HG02610 (cell line): ENCODE measurements around the gene CNDP2.
"Not testable (repeated sequence)": the region's sequence is repeated elsewhere in the genome, so short reads cannot be mapped to it uniquely, and the experiment has no call there.

Source experiments
- ATAC-seq: cut with Tn5 transposase; IDR thresholded peaks from one replicate; pipeline ENCODE4 v1.9.1; 2021; ENCODE audit warnings: mild to moderate bottlenecking, moderate library complexity; ENCODE audit not compliant: unreplicated experiment

The CNDP2 gene

DNA sequence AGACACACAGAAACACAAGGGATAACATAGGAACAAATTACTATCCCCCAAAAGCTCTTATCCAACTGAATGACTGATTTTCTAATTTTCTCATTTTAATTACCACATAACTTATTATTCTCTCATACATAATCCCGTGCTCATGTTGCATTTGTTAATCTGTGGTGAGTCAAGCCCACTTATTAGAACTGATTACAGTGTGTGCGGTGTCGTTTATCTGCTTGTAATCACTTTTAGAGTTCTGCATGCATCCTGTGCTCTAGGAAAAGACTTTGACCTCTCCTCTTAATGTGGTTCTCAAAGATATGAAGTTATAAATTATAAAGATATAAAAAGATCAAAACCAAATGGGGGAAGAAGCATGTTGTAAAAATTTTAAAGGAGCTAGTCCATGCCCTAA, 67.8 kb downstream of the CNDP2 start:
- ATAC-seq = no peak

GRCh38 chr18:74565164-74565563, 69.0 kb downstream of the CNDP2 start:
- ATAC-seq = not testable (repeated sequence)

GRCh38 chr18:74565993-74566392, 69.8 kb downstream of the CNDP2 start:
- ATAC-seq = not testable (repeated sequence)

DNA sequence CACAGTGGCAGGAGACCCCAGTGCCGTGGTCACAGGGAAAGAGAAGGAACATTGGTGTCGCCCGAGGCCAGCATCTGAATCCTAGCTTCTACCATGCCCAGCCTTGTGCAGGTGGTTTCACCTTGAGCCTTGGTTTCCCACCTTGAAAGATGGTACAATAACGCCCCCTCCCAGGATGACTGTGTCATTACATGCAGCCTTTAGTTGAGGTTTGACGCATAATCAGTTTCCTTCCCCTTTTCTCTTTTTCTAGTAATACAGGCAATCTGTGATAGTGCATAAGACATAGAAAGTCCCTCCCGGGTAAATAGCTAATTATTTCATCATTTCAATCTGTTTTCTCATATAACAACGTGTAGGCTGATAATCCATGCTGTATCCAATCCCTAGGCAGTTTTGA, 71.7 kb downstream of the CNDP2 start:
- no peak for ATAC-seq

DNA sequence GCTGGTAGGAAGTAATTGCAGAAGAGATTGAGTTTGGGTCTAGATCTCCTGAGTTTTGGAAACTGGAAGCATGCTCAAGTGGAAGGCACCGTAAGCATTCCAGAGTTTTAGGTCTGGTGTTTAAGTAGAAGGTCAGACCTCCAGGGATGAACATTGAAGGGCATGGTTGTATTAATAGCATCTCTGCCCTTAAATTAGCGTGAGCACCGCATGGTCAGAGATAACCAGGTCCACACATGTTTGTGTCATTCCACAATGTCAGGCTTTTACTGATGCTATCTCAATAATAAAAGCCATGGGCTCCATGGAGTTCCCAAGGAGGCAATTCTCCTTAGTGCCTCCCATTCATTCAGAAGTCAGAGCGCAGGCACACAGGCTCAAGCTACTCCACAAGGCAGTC, 73.2 kb downstream of the CNDP2 start:
- ATAC-seq = no peak

GRCh38 chr18:74570266-74570665, 74.1 kb downstream of the CNDP2 start:
- no peak for ATAC-seq

DNA sequence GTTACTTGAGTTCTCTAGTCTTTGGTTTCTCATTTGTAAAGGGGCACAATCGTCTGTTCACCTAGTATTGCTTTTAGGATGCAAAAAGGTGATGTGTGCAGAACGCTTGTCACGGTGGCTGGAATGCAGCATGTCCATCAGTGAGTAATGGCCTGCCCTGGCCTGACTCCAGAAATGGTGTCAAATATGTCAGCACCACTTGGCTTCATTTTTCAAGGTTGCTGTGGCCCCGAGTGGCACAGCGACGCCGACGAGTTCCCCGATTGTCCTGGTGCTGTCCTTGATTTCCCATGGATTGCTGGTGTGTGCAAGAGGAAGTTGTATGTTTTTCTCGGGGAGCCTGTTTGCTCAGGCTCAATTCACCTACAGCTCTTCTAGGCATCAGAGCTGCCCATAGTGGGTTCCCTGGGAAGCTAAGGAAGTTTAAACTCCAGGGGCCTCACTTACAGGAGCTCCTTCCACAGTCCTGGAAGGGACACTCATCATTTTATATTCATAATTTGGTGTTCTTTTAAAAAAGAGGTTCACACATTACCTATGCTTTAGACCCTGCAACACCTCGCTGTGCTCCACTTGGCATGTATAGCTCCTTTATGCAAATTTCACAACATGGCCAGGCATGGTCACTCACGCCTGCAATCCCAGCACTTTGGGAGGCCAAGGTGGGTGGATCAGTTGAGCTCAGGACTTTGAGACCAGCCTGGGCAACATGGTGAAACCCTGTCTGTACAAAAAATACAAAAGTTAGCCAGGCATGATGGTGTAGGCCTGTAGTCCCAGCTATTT, 75.9 kb downstream of the CNDP2 start:
- no peak for ATAC-seq

- ATAC-seq = no peak
Observed at GRCh38 chr18:74573053-74573452, 76.9 kb downstream of the CNDP2 start.
